Measurements from ENCODE around the gene CRYBG1. TPM values are rescaled to one million over a fixed set of nuclear protein-coding genes. Genes with fewer than 3 reads are reported as not detected.

CRYBG1 gene
- total and polyA plus RNA-seq, 8 donors, result 2.3 to 9.2 (median 4.3) TPM

DNA sequence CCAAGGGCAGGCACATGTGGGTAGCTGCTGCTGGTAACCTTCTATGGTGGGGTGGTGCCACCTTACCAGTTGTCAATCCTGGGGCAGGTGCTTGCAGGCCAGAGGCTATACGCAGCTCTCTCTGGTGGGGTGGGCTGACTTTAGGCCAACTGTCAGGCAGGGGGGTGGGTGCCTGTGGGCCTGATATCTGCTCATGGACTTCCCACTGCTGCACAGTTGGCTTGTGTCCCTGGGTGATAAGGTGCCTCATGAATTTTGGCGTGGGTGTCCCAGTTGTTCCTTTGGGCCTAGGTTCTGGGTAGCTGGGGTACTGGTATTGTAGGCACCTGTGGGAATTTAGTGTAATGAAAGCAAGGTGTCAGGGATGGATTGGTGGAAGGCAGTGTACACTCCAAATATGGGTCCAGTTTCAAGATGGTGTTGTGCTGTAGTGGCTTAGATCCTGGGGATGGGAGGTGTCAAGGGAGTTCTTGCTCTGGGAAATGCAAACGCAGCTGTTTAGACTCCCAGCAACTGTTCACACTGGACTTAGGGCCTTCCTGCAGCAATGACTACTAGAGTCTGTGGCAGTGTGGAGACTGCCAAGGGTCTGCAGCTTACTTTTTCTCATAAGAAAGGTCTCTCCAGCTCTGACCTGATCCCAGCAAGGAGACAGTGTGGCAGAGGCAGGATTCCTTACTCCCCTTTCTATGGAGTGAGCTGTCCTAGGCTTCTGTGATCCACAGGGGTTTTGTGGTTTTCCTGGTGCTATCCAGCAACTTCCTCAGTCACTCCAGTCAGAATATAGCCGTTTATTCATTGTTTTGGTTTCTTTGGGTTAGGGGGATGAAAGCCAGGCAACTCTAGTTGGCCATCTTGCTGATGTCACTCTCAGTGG is 128.2 kb downstream of the CRYBG1 start:
- DNase-seq, result peak in 3 of 6 donors; percentile 23 to 74 (median 71)
- no peaks in the 10 kb centered on the region for H3K36me3 ChIP-seq
- no peak overlapping the region for H3K4me3 ChIP-seq
- no peaks in the 10 kb centered on the region for H3K9me3 ChIP-seq
- no peaks in the 10 kb centered on the region for H3K4me1 ChIP-seq
- FAIRE-seq, result no peak
- ATAC-seq, result peak; percentile 87 to 97 (median 94)
- 25 to 44% methylated on average over 4 of the region's 4 CpGs for WGBS, 2 donors
- peak overlapping the region in 2 of 4 donors; percentile 25 to 58 for H3K27ac ChIP-seq
- TF ChIP-seq, protein P1, sequence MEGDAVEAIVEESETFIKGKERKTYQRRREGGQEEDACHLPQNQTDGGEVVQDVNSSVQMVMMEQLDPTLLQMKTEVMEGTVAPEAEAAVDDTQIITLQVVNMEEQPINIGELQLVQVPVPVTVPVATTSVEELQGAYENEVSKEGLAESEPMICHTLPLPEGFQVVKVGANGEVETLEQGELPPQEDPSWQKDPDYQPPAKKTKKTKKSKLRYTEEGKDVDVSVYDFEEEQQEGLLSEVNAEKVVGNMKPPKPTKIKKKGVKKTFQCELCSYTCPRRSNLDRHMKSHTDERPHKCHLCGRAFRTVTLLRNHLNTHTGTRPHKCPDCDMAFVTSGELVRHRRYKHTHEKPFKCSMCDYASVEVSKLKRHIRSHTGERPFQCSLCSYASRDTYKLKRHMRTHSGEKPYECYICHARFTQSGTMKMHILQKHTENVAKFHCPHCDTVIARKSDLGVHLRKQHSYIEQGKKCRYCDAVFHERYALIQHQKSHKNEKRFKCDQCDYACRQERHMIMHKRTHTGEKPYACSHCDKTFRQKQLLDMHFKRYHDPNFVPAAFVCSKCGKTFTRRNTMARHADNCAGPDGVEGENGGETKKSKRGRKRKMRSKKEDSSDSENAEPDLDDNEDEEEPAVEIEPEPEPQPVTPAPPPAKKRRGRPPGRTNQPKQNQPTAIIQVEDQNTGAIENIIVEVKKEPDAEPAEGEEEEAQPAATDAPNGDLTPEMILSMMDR (IDR thresholded peaks at IDR 0.05), result no peak
- no peaks in the 10 kb centered on the region for H3K27me3 ChIP-seq
- intact Hi-C loops (cut with DNase I), result no loop called here

DNA sequence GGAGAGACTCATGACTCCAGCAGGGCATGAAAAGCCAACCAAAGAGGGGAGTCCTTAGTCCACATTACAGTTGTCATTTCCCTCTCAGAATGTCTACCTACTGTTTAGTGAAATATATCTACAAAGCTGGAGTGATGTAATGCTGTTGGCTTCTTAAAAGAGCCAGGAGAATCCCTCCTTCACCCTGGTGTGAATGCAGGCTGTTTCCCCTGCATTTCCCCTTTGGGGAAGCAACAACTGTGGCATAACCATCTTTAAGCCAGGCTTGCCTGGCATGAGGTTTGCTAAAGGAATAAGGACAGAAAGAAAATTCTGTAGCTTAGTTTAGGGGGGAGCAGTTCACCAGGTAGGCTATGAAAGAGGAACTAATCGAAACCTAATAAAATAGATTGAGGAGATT is 129.5 kb downstream of the CRYBG1 start:
- TF ChIP-seq, protein P1 (IDR thresholded peaks at IDR 0.05), result no peak
- no peak overlapping the region for H3K27ac ChIP-seq
- 79 to 85% methylated on average over 1 of the region's 1 CpG for WGBS, 2 donors
- intact Hi-C loops (cut with DNase I), result no loop called here
- no peak overlapping the region for H3K4me3 ChIP-seq
- FAIRE-seq (no peak), DNase-seq (no peak), ATAC-seq (no peak)
- H3K36me3 ChIP-seq, result no peaks in the 10 kb centered on the region
- H3K9me3 ChIP-seq, result no peaks in the 10 kb centered on the region
- no peaks in the 10 kb centered on the region for H3K27me3 ChIP-seq
- no peaks in the 10 kb centered on the region for H3K4me1 ChIP-seq

DNA sequence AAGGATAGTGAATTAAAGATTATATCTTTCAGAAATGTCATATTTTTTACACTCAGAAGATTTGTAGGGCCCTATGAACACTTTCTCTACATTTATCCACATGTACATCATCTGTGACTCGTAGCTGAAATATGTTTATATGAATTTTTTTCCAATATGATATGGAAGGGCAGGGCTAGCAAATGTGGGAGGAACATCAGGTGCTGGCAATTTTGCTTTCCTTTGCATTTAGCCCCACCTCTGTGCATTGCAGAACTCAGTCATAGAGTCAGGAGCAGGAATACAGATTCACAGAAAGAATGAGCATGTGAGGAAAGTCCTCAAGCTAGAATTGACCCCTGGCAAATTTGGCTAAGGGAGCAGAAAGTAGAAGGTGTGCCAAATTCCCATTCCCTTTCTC is 129.9 kb downstream of the CRYBG1 start:
- Histone ChIP-seq H3K27ac (no peak overlapping the region), H3K27me3 (no peaks in the 10 kb centered on the region), H3K4me3 (no peak overlapping the region), H3K4me1 (no peaks in the 10 kb centered on the region), H3K36me3 (no peaks in the 10 kb centered on the region), H3K9me3 (no peaks in the 10 kb centered on the region)
- TF ChIP-seq, protein P1 (IDR thresholded peaks at IDR 0.05), result no peak
- 76 to 92% methylated on average over 1 of the region's 1 CpG for WGBS, 2 donors
- intact Hi-C loops (cut with DNase I), result no loop called here
- no peak for ATAC-seq
- no peak for DNase-seq
- FAIRE-seq, result no peak

DNA sequence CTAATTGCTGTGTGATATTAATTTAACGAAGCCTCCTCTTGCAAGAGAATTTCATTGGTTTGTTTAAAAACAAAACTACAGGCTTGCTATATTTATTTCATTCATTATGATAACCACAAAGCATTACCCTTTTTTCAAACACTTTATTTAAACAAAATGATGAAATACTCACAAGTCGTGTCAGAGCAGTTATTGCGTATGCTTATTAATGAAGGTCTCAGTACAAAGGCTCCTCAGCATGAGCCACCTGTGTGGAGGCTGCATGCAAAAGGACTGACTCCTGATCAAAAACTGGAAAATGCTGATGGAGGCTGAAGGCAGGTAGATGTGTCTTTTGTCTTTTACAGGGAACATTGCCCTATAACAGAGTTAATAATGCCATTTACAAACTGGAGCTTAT is 130.5 kb downstream of the CRYBG1 start:
- no peak overlapping the region for H3K4me3 ChIP-seq
- no peak for DNase-seq
- 64 to 84% methylated on average over 3 of the region's 3 CpGs for WGBS, 2 donors
- no peak overlapping the region for H3K27ac ChIP-seq
- FAIRE-seq, result no peak
- TF ChIP-seq, protein P1 (IDR thresholded peaks at IDR 0.05), result no peak
- H3K27me3 ChIP-seq, result no peaks in the 10 kb centered on the region
- H3K9me3 ChIP-seq, result no peaks in the 10 kb centered on the region
- H3K36me3 ChIP-seq, result no peaks in the 10 kb centered on the region
- no peaks in the 10 kb centered on the region for H3K4me1 ChIP-seq
- intact Hi-C loops (cut with DNase I), result no loop called here
- ATAC-seq, result no peak

DNA sequence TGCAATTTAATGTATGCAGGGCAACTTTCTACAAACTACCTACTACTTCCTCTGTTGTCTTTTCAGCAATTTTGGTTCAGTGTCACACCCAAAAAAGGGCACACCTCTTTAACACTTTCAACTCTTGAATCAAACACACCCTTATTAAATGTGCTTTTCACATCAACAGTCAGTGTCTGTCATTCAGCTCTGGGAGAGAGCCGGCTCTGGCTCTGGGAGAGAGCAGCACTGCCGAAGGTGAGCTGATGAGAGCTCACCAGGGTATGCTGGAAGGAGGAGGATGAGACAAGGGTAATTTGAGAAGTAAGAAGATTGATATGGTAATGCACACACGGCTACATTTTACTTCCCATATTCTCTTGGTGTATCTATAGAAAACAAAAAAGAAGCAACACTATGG is 134.5 kb downstream of the CRYBG1 start:
- DNase-seq (no peak), FAIRE-seq (no peak), ATAC-seq (no peak)
- no peaks in the 10 kb centered on the region for H3K4me1 ChIP-seq
- no peaks in the 10 kb centered on the region for H3K9me3 ChIP-seq
- H3K36me3 ChIP-seq, result no peaks in the 10 kb centered on the region
- H3K27ac ChIP-seq, result no peak overlapping the region
- WGBS, 2 donors, result 62 to 76% methylated on average over 3 of the region's 3 CpGs
- TF ChIP-seq, protein P1 (IDR thresholded peaks at IDR 0.05), result no peak
- no peak overlapping the region for H3K4me3 ChIP-seq
- no peaks in the 10 kb centered on the region for H3K27me3 ChIP-seq
- intact Hi-C loops (cut with DNase I), result no loop called here

Data from pancreas (tissue), 10 donors.